Sigmoid colon (tissue), 4 donors: ENCODE results near the gene SLC28A1.

Source experiments
- CTCF ChIP-seq, 4 experiments: fragments of 450-650 bp in 3 of 4; fragments of 200-600 bp in 1 of 4; IDR thresholded peaks; one replicate each; pipeline ENCODE4 v1.5.1; 2016 to 2019; ENCODE audit warnings: antibody characterized with exemption in 4 of 4, mild to moderate bottlenecking in 3 of 4, moderate library complexity in 2 of 4
- EP300 ChIP-seq, 4 donors: sonication (generic); formaldehyde crosslinking; IDR thresholded peaks; one replicate each; pipeline ENCODE4 v1.6.1; 2017; ENCODE audit warnings: antibody characterized with exemption in 4 of 4
- POLR2A ChIP-seq, 2 donors: fragments of 450-650 bp; IDR thresholded peaks; one replicate each; pipeline ENCODE4 v1.6.1; 2016; ENCODE audit warnings: antibody characterized with exemption in 2 of 2, mild to moderate bottlenecking in 2 of 2, moderate library complexity in 2 of 2
- POLR2AphosphoS5 ChIP-seq, 4 donors: sonication (generic); formaldehyde crosslinking; IDR thresholded peaks; one replicate each; pipeline ENCODE4 v1.6.1; 2017; ENCODE audit warnings: antibody characterized with exemption in 4 of 4

GRCh38 chr15:84921121-84921520, 36.7 kb downstream of the SLC28A1 start:
- TF ChIP-seq POLR2A (IDR thresholded peaks at IDR 0.05) (no peak), CTCF (IDR thresholded peaks at IDR 0.05) (no peak), POLR2AphosphoS5 (IDR thresholded peaks at IDR 0.05) (no peak), EP300 (IDR thresholded peaks at IDR 0.05) (no peak)
